Measurements from ENCODE around the gene CD69. TPM values are rescaled to one million over a fixed set of nuclear protein-coding genes. Genes with fewer than 3 reads are reported as not detected.

Gene CD69
- total RNA-seq, 1 experiment from 2014 or later = 2.6 TPM

DNA sequence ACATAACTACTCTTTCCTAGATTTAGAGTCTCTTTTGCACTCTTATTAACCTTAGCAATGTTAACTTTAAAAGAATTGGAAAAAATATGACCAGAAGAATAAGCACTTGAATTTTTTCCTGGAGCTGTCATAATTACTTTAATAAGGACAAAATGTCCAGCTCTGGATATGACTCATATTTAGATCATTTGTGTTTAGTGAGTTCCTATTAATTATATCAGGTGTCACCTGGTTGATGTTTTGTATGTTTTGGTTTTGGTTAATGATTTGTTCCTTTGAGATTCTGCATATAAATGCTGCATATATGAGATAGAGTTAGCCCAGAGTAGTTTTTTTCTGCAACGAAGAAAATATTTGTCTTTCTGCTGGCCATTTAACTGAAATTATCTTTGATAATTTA lies 32.9 kb downstream of the CD69 start:
- no peak for TF ChIP-seq CTCF (IDR thresholded peaks at IDR 0.05; ENCODE audit: unreplicated experiment)
- H3K36me3 Mint-ChIP-seq (ENCODE audit: insufficient read depth, unreplicated experiment) = no peaks in the 10 kb centered on the region
- no TSS peak for BruUV-seq (replicated peaks)
- H3K4me3 Mint-ChIP-seq (ENCODE audit: low read depth, unreplicated experiment) = no peak overlapping the region
- H3K27ac Mint-ChIP-seq (ENCODE audit: unreplicated experiment) = no peak overlapping the region
- CTCF ChIA-PET = interaction anchor here (1.1 kb wide), 1 partner anchor 15 kb away, joined by 3 read pairs; no protein-coding TSS in a partner anchor
- no peaks in the 10 kb centered on the region for H3K27me3 Mint-ChIP-seq (ENCODE audit: unreplicated experiment)
- no peaks in the 10 kb centered on the region for H3K9me3 Mint-ChIP-seq (ENCODE audit: low read depth, unreplicated experiment)
- DNase-seq = no peak
- no peaks in the 10 kb centered on the region for H3K4me1 Mint-ChIP-seq (ENCODE audit: low read depth, unreplicated experiment)
- intact Hi-C loops (cut with micrococcal nuclease; ENCODE audit: unreplicated experiment) = no loop called here

DNA sequence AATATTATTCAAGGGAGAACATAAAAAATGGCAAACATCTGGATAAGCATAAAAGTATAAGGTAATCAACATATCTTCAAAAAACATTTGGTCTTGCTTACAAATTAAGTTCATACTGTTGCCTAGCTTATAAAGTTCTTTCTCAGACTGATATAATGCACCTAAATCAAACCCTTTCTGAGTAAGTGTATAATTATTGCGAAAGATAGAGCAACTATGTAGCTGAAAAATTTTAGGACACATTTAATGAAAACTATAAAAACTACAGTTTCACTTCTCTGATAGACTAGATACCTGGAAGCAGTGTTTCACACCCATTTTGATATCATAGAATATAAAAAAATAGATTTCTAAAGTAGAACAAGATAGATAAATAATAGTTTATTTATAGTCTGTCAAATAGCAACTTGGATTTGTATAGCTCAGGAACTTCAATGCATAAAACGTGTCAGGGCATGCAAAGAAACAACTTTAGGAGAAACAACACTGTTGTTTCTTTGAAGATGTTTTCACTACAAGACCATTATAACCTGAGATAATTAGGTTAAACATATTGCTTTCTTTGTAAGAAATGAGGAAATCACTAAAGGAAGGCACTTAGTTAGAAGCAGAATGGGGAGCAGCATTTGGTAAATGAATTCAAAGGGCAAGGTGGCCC lies 35.4 kb downstream of the CD69 start:
- intact Hi-C loops (cut with micrococcal nuclease; ENCODE audit: unreplicated experiment) = no loop called here
- H3K4me3 Mint-ChIP-seq (ENCODE audit: low read depth, unreplicated experiment) = no peak overlapping the region
- no TSS peak for BruUV-seq (replicated peaks)
- TF ChIP-seq CTCF (IDR thresholded peaks at IDR 0.05; ENCODE audit: unreplicated experiment) = no peak
- H3K9me3 Mint-ChIP-seq (ENCODE audit: low read depth, unreplicated experiment) = no peaks in the 10 kb centered on the region
- no peaks in the 10 kb centered on the region for H3K27me3 Mint-ChIP-seq (ENCODE audit: unreplicated experiment)
- peaks cover 14% of the 10 kb centered on the region for H3K4me1 Mint-ChIP-seq (ENCODE audit: low read depth, unreplicated experiment)
- H3K36me3 Mint-ChIP-seq (ENCODE audit: insufficient read depth, unreplicated experiment) = no peaks in the 10 kb centered on the region
- DNase-seq = no peak
- CTCF ChIA-PET = no interaction called here
- H3K27ac Mint-ChIP-seq (ENCODE audit: unreplicated experiment) = no peak overlapping the region

DNA sequence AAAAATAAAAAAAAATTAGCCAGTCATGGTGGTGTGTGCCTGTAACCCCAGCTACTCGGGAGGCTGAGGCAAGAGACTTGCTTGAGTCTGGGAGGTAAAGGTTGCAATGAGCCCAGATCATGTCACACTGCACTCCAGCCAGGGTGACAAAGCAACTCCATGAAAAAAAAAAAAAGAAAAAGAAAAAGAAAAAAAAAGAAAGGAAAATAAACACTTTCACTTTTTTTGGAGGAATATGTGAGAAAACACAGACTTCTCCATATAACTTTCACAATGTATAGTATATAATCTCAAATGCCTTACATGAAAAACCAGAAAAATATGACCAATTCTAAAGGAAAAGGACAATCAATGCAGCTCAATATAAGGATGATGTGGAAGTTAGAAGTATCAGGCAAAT lies 36.7 kb downstream of the CD69 start:
- no peak for DNase-seq
- Mint-ChIP-seq H3K27ac (ENCODE audit: unreplicated experiment) (no peak overlapping the region), H3K4me1 (ENCODE audit: low read depth, unreplicated experiment) (peaks cover 14% of the 10 kb centered on the region), H3K27me3 (ENCODE audit: unreplicated experiment) (no peaks in the 10 kb centered on the region), H3K4me3 (ENCODE audit: low read depth, unreplicated experiment) (no peak overlapping the region), H3K9me3 (ENCODE audit: low read depth, unreplicated experiment) (no peaks in the 10 kb centered on the region), H3K36me3 (ENCODE audit: insufficient read depth, unreplicated experiment) (no peaks in the 10 kb centered on the region)
- CTCF ChIA-PET = no interaction called here
- no peak for TF ChIP-seq CTCF (IDR thresholded peaks at IDR 0.05; ENCODE audit: unreplicated experiment)
- intact Hi-C loops (cut with micrococcal nuclease; ENCODE audit: unreplicated experiment) = no loop called here
- no TSS peak for BruUV-seq (replicated peaks)

DNA sequence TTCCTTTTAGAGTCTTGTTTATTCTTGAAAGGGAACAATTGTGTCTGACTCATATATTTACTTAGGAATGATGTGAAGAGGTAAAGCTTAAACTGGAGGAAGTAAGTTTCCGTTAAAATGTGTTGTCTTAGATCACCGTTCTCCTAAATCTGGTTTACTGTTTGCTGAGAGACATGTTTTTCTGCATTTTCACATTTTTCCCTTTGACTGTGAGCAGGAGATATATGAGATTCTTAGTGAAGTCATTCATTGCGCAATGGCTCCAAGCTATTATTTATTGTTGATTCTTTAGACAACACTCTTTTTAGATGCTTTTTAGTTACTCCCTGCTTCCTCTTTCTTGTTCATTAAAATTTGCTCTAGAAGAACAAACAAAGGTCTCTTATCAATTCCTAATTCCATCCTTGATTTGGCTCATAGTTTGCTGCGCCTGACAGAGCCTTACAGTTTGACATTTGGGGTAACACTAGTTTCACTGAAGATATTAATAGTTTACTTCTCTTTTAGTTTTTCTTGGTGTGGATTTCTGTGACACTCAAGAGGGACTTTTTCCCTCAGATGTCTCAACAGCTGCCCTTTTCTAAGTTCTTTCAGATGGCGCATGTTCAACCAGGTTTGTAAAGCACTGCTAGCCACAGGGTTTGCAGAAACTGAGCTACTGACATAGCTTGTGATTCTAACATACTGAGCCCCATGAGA lies 39.2 kb downstream of the CD69 start:
- Mint-ChIP-seq H3K27me3 (ENCODE audit: unreplicated experiment) (no peaks in the 10 kb centered on the region), H3K9me3 (ENCODE audit: low read depth, unreplicated experiment) (no peaks in the 10 kb centered on the region), H3K36me3 (ENCODE audit: insufficient read depth, unreplicated experiment) (no peaks in the 10 kb centered on the region), H3K27ac (ENCODE audit: unreplicated experiment) (no peak overlapping the region), H3K4me1 (ENCODE audit: low read depth, unreplicated experiment) (peaks cover 14% of the 10 kb centered on the region), H3K4me3 (ENCODE audit: low read depth, unreplicated experiment) (no peak overlapping the region)
- intact Hi-C loops (cut with micrococcal nuclease; ENCODE audit: unreplicated experiment) = no loop called here
- BruUV-seq (replicated peaks) = no TSS peak
- no peak for TF ChIP-seq CTCF (IDR thresholded peaks at IDR 0.05; ENCODE audit: unreplicated experiment)
- CTCF ChIA-PET = interaction anchor here (0.9 kb wide), 1 partner anchor 10 kb away, joined by 3 read pairs; no protein-coding TSS in a partner anchor
- DNase-seq = no peak
